GM03348 (cell line): ENCODE measurements around the gene SLC7A14.

Experiments used
- DNase-seq: peaks from one replicate; pipeline ENCODE4 v3.0.0; 2012; ENCODE audit warnings: low spot score

SLC7A14 gene

GRCh38 chr3:170426240-170426797 is 159.6 kb downstream of the SLC7A14 start:
- no peak for DNase-seq

GRCh38 chr3:170425491-170426239 is 160.2 kb downstream of the SLC7A14 start:
- DNase-seq, result no peak

GRCh38 chr3:170424879-170425278 is 161.0 kb downstream of the SLC7A14 start:
- DNase-seq, result no peak

- DNase-seq, result no peak
Measured at GRCh38 chr3:170423001-170423615, 162.8 kb downstream of the SLC7A14 start.

GRCh38 chr3:170421758-170422157 is 164.1 kb downstream of the SLC7A14 start:
- DNase-seq, result no peak

GRCh38 chr3:170421111-170421641 is 164.7 kb downstream of the SLC7A14 start:
- peak; percentile 62 for DNase-seq

GRCh38 chr3:170420307-170420821 is 165.5 kb downstream of the SLC7A14 start:
- DNase-seq, result no peak

GRCh38 chr3:170419557-170420087 is 166.3 kb downstream of the SLC7A14 start:
- peak; percentile 43 for DNase-seq

- peak; percentile 93 for DNase-seq
Measured at GRCh38 chr3:170418422-170419398, 167.2 kb downstream of the SLC7A14 start, which contains the start of gene CLDN11. Gene CLDN11, plus strand, starts transcription at chr3:170418868. Its CDS starts 199 bp downstream, at chr3:170419067.

GRCh38 chr3:170417090-170417489 is 168.8 kb downstream of the SLC7A14 start:
- DNase-seq, result no peak

- peak; percentile 82 for DNase-seq
Measured at GRCh38 chr3:170414202-170414663, 171.6 kb downstream of the SLC7A14 start.

- no peak for DNase-seq
Measured at GRCh38 chr3:170413291-170413690, 172.6 kb downstream of the SLC7A14 start.

- peak; percentile 44 for DNase-seq
Measured at GRCh38 chr3:170410428-170411029, 175.3 kb downstream of the SLC7A14 start.
